HEK293 (cell line): Measurements from ENCODE around the gene PILRA.

Source experiments
- CTCF ChIP-seq: fragments of 450-650 bp; formaldehyde crosslinking; IDR thresholded peaks from 2 replicates; pipeline ENCODE4 v1.5.1; 2016; ENCODE audit warnings: missing biosample characterization, missing genetic modification characterization
- TSHZ1 ChIP-seq: fragments of 450-650 bp; formaldehyde crosslinking; IDR thresholded peaks from 2 replicates; pipeline ENCODE4 v1.5.1; 2016; ENCODE audit warnings: missing biosample characterization, missing genetic modification characterization, borderline replicate concordance
- YY1 ChIP-seq: fragments of 450-650 bp; formaldehyde crosslinking; IDR thresholded peaks from 2 replicates; pipeline ENCODE4 v1.5.1; 2018; ENCODE audit warnings: missing biosample characterization, missing genetic modification characterization
- ZBTB48 ChIP-seq: fragments of 450-650 bp; formaldehyde crosslinking; IDR thresholded peaks from 2 replicates; pipeline ENCODE4 v1.5.1; 2016; ENCODE audit warnings: missing biosample characterization, missing genetic modification characterization
- ZFP37 ChIP-seq: fragments of 450-650 bp; formaldehyde crosslinking; IDR thresholded peaks from 2 replicates; pipeline ENCODE4 v1.5.1; 2016; ENCODE audit warnings: missing biosample characterization, missing genetic modification characterization
- ZFP41 ChIP-seq: fragments of 450-650 bp; formaldehyde crosslinking; IDR thresholded peaks from 2 replicates; pipeline ENCODE4 v1.5.1; 2016; ENCODE audit warnings: missing biosample characterization, missing genetic modification characterization, borderline replicate concordance
- ZNF174 ChIP-seq: fragments of 450-650 bp; formaldehyde crosslinking; IDR thresholded peaks from 2 replicates; pipeline ENCODE4 v1.5.0; 2017; ENCODE audit warnings: missing biosample characterization, mild to moderate bottlenecking, missing genetic modification characterization
- ZNF302 ChIP-seq: fragments of 450-650 bp; formaldehyde crosslinking; IDR thresholded peaks from 2 replicates; pipeline ENCODE4 v1.5.1; 2016; ENCODE audit warnings: missing biosample characterization, missing genetic modification characterization, low read depth
- ZNF510 ChIP-seq: fragments of 450-650 bp; formaldehyde crosslinking; IDR thresholded peaks from 2 replicates; pipeline ENCODE4 v1.5.1; 2018; ENCODE audit warnings: mild to moderate bottlenecking, missing genetic modification characterization, missing biosample characterization; ENCODE audit not compliant: insufficient replicate concordance
- ZNF513 ChIP-seq: fragments of 450-650 bp; IDR thresholded peaks from 2 replicates; pipeline ENCODE4 v1.5.1; 2018; ENCODE audit warnings: missing biosample characterization, missing genetic modification characterization
- ZNF645 ChIP-seq: fragments of 450-650 bp; formaldehyde crosslinking; IDR thresholded peaks from 2 replicates; pipeline ENCODE4; 2016; ENCODE audit warnings: missing biosample characterization, missing genetic modification characterization
- ZNF692 ChIP-seq: fragments of 450-650 bp; formaldehyde crosslinking; IDR thresholded peaks from 2 replicates; pipeline ENCODE4 v1.5.1; 2016; ENCODE audit warnings: missing biosample characterization, missing genetic modification characterization
- ZSCAN30 ChIP-seq: fragments of 450-650 bp; IDR thresholded peaks from 2 replicates; pipeline ENCODE4 v1.5.1; 2018; ENCODE audit warnings: missing biosample characterization, mild to moderate bottlenecking, missing genetic modification characterization, moderate library complexity
- ZXDB ChIP-seq: fragments of 450-650 bp; formaldehyde crosslinking; IDR thresholded peaks from 2 replicates; pipeline ENCODE4 v1.5.1; 2016; ENCODE audit warnings: missing biosample characterization, missing genetic modification characterization

- no peak for TF ChIP-seq ZNF174 (tag by site-specific recombination)
- TF ChIP-seq ZNF645 (tag by site-specific recombination) = no peak
- no peak for TF ChIP-seq ZFP41
- TF ChIP-seq ZNF513 (tag by site-specific recombination) = no peak
- TF ChIP-seq ZSCAN30 (tag by site-specific recombination) = no peak
- TF ChIP-seq ZXDB (tag by site-specific recombination) = no peak
- TF ChIP-seq CTCF = no peak
- TF ChIP-seq TSHZ1 (tag by site-specific recombination) = no peak
- TF ChIP-seq ZFP37 = no peak
- no peak for TF ChIP-seq YY1 (tag by site-specific recombination)
- no peak for TF ChIP-seq ZNF510 (tag by site-specific recombination)
- no peak for TF ChIP-seq ZNF302
- no peak for TF ChIP-seq ZNF692 (tag by site-specific recombination)
- TF ChIP-seq ZBTB48 (tag by site-specific recombination) = no peak
These were observed 59.9 kb downstream of the PILRA start for GRCh38 chr7:100433276-100433591.
